Loucy (cell line): ENCODE measurements around the gene WDR1.

Experiments used
- EZH2phosphoT487 ChIP-seq: fragments of 200-600 bp; IDR thresholded peaks from 2 replicates; pipeline ENCODE4 v1.6.1; 2018; ENCODE audit warnings: antibody characterized with exemption, mild to moderate bottlenecking, moderate library complexity, borderline replicate concordance
- TF ChIP-seq, protein P1 (sequence below): fragments of 200-600 bp; sonication (generic); conservative IDR thresholded peaks from 2 replicates; pipeline ENCODE4 v1.5.1; 2014; ENCODE audit warnings: mild to moderate bottlenecking, antibody characterized with exemption, low read length

DNA sequence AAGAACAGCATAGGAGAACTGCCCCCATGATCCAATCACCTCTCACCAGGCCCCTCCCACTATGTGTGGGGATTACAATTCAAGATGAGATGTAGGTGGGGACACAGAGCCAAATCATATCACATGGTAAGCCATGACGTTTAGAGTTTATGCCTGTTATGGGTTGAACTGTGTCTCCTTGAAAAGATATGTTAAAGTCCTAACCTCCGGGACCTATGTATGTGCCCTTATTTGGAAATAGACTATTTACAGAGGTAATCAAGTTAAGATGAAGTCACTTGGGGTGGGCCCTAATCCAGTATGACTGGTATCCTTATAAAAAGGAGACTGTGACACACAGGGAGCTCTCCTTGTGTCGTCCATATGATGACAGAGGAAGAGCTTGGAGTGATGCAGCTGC, 70.1 kb downstream of the WDR1 start:
- TF ChIP-seq, protein P1, sequence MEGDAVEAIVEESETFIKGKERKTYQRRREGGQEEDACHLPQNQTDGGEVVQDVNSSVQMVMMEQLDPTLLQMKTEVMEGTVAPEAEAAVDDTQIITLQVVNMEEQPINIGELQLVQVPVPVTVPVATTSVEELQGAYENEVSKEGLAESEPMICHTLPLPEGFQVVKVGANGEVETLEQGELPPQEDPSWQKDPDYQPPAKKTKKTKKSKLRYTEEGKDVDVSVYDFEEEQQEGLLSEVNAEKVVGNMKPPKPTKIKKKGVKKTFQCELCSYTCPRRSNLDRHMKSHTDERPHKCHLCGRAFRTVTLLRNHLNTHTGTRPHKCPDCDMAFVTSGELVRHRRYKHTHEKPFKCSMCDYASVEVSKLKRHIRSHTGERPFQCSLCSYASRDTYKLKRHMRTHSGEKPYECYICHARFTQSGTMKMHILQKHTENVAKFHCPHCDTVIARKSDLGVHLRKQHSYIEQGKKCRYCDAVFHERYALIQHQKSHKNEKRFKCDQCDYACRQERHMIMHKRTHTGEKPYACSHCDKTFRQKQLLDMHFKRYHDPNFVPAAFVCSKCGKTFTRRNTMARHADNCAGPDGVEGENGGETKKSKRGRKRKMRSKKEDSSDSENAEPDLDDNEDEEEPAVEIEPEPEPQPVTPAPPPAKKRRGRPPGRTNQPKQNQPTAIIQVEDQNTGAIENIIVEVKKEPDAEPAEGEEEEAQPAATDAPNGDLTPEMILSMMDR = no peak
- no peak for TF ChIP-seq EZH2phosphoT487
